Caki2 (cell line): ENCODE results near the gene KRTAP9-1. TPM values are rescaled to one million over a fixed set of nuclear protein-coding genes. Genes with fewer than 3 reads are reported as not detected.
"Not testable (repeated sequence)": the region's sequence is repeated elsewhere in the genome, so short reads cannot be mapped to it uniquely, and the experiment has no call there.

Experiments
- DNase-seq: peaks from one replicate; pipeline ENCODE4 v3.0.0-alpha.2; 2015; ENCODE audit warnings: low read depth
- in situ Hi-C: cut with HindIII; loops from 2 replicates; pipeline ENCODE4 v1.10.0; 2016; ENCODE audit warnings: low sequenced_read_pairs, low pct_unique_long_range_greater_than_20kb, mixed read lengths
- total RNA-seq: library from RNA; depleted of rRNA; stranded (reverse); fragments of >200 nt; shearing (Covaris generic); gene quantifications from 2 replicates; pipeline ENCODE4 v1.2.3, GENCODE V29; 2014; ENCODE audit warnings: low replicate concordance; rRNA removed

Gene KRTAP9-1
- total RNA-seq, 1 experiment from 2014 or later = not detected

- DNase-seq, in situ Hi-C loops: not testable (repeated sequence)
Measured at GRCh38 chr17:41232399-41233105, 42.9 kb downstream of the KRTAP9-1 start, which contains the start of gene KRTAP9-3. Gene KRTAP9-3 (plus strand): TSS chr17:41232449. CDS start chr17:41232502, 53 bp downstream.

- in situ Hi-C loops = not testable (repeated sequence)
Measured at GRCh38 chr17:41237116-41237515, 47.4 kb downstream of the KRTAP9-1 start.

DNA sequence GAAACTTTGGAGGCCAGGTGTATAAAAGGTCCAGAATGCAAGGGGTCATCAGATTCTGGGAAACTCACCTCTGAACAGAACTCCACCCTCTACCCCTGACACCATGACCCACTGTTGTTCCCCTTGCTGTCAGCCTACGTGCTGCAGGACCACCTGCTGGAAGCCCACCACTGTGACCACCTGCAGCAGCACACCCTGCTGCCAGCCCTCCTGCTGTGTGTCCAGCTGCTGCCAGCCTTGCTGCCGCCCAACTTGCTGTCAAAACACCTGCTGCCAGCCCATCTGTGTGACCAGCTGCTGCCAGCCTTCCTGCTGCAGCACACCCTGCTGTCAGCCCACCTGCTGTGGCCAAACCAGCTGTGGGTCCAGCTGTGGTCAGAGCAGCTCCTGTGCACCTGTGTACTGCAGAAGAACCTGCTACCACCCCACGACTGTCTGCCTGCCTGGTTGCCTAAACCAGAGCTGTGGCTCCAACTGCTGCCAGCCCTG is 48.3 kb downstream of the KRTAP9-1 start, which contains the start of gene KRTAP9-8:
KRTAP9-8 (plus strand) TSS at position 51 of the 489 bp plus-strand sequence; CDS start at position 104, 53 bp downstream.
- DNase-seq, in situ Hi-C loops: not testable (repeated sequence)

More at GRCh38 chr17:41237116-41237515, 47.4 kb downstream of the KRTAP9-1 start:
- not testable (repeated sequence) for DNase-seq

Other genes starting within 250 kb of the KRTAP9-1 start
- not detected in 2 replicates for gene KRT39, start 222.9 kb upstream of the KRTAP9-1 start, total RNA-seq
- gene KRT40, start 205.6 kb upstream of the KRTAP9-1 start, total RNA-seq = not detected in 2 replicates
- not detected in 2 replicates for gene KRTAP3-3, start 195.7 kb upstream of the KRTAP9-1 start, total RNA-seq
- gene KRTAP3-2, start 190.0 kb upstream of the KRTAP9-1 start, total RNA-seq = not detected in 2 replicates
- gene KRTAP3-1, start 180.8 kb upstream of the KRTAP9-1 start, total RNA-seq = not detected in 2 replicates
- not detected in 2 replicates for gene KRTAP1-5, start 162.7 kb upstream of the KRTAP9-1 start, total RNA-seq
- gene KRTAP1-4, start 159.7 kb upstream of the KRTAP9-1 start, total RNA-seq = not detected in 2 replicates
- not detected in 2 replicates for gene KRTAP1-3, start 155.0 kb upstream of the KRTAP9-1 start, total RNA-seq
- gene KRTAP1-1, start 148.4 kb upstream of the KRTAP9-1 start, total RNA-seq = not detected in 2 replicates
- gene KRTAP2-1, start 142.6 kb upstream of the KRTAP9-1 start, total RNA-seq = not detected in 2 replicates
- gene KRTAP2-2, start 134.7 kb upstream of the KRTAP9-1 start, total RNA-seq = not detected in 2 replicates
- not detected in 2 replicates for gene KRTAP2-3, start 129.8 kb upstream of the KRTAP9-1 start, total RNA-seq
- gene KRTAP2-4, start 124.0 kb upstream of the KRTAP9-1 start, total RNA-seq = not detected in 2 replicates
- gene KRTAP4-7, start 105.7 kb upstream of the KRTAP9-1 start, total RNA-seq = not detected in 2 replicates
- not detected in 2 replicates for gene KRTAP4-8, start 91.7 kb upstream of the KRTAP9-1 start, total RNA-seq
- gene KRTAP4-16, start 87.7 kb upstream of the KRTAP9-1 start, total RNA-seq = not detected in 2 replicates
- gene KRTAP4-9, start 84.5 kb upstream of the KRTAP9-1 start, total RNA-seq = not detected in 2 replicates
- not detected in 2 replicates for gene KRTAP4-11, start 71.5 kb upstream of the KRTAP9-1 start, total RNA-seq
- gene KRTAP4-12, start 65.7 kb upstream of the KRTAP9-1 start, total RNA-seq = not detected in 2 replicates
- not detected in 2 replicates for gene KRTAP4-6, start 49.3 kb upstream of the KRTAP9-1 start, total RNA-seq
- gene KRTAP4-5, start 40.1 kb upstream of the KRTAP9-1 start, total RNA-seq = not detected in 2 replicates
- not detected in 2 replicates for gene KRTAP4-4, start 29.1 kb upstream of the KRTAP9-1 start, total RNA-seq
- gene KRTAP4-3, start 21.7 kb upstream of the KRTAP9-1 start, total RNA-seq = not detected in 2 replicates
- gene KRTAP4-2, start 11.7 kb upstream of the KRTAP9-1 start, total RNA-seq = not detected in 2 replicates
- gene KRTAP4-1, start 5.0 kb upstream of the KRTAP9-1 start, total RNA-seq = not detected in 2 replicates
- gene KRTAP9-2, start 36.8 kb downstream of the KRTAP9-1 start, total RNA-seq = not detected in 2 replicates
- not detected in 2 replicates for gene KRTAP9-3, start 42.6 kb downstream of the KRTAP9-1 start, total RNA-seq
- not detected in 2 replicates for gene KRTAP9-8, start 48.1 kb downstream of the KRTAP9-1 start, total RNA-seq
- not detected in 2 replicates for gene KRTAP9-4, start 59.8 kb downstream of the KRTAP9-1 start, total RNA-seq
- not detected in 2 replicates for gene KRTAP9-9, start 65.5 kb downstream of the KRTAP9-1 start, total RNA-seq
- not detected in 2 replicates for gene KRTAP9-6, start 75.5 kb downstream of the KRTAP9-1 start, total RNA-seq
- not detected in 2 replicates for gene KRTAP9-7, start 85.8 kb downstream of the KRTAP9-1 start, total RNA-seq
- not detected in 2 replicates for gene KRTAP29-1, start 113.0 kb downstream of the KRTAP9-1 start, total RNA-seq
- not detected in 2 replicates for gene KRTAP16-1, start 119.4 kb downstream of the KRTAP9-1 start, total RNA-seq
- not detected in 2 replicates for gene KRTAP17-1, start 125.8 kb downstream of the KRTAP9-1 start, total RNA-seq
- gene KRT33A, start 160.9 kb downstream of the KRTAP9-1 start, total RNA-seq = not detected in 2 replicates
- not detected in 2 replicates for gene KRT33B, start 179.9 kb downstream of the KRTAP9-1 start, total RNA-seq
- gene KRT34, start 192.4 kb downstream of the KRTAP9-1 start, total RNA-seq = 0.20 TPM in 1 of 2 replicates, not detected in the other
- not detected in 2 replicates for gene KRT31, start 207.7 kb downstream of the KRTAP9-1 start, total RNA-seq
- not detected in 2 replicates for gene KRT37, start 234.7 kb downstream of the KRTAP9-1 start, total RNA-seq